M059J (cell line): ENCODE data around the gene SLC24A3. TPM values are rescaled to one million over a fixed set of nuclear protein-coding genes. Genes with fewer than 3 reads are reported as not detected.
A peak's percentile ranks its signal among the peaks of the same experiment; 100 is the strongest.

Experiments used
- DNase-seq: peaks from one replicate; pipeline ENCODE4 v3.0.0-alpha.2; 2012; ENCODE audit warnings: low read depth
- total RNA-seq: library from RNA; depleted of rRNA; stranded (reverse); fragments of >200 nt; shearing (Covaris generic); gene quantifications from 2 replicates; pipeline ENCODE4 v1.2.3, GENCODE V29; 2014

The SLC24A3 gene
- total RNA-seq, 1 experiment from 2014 or later = 2.8 TPM

DNA sequence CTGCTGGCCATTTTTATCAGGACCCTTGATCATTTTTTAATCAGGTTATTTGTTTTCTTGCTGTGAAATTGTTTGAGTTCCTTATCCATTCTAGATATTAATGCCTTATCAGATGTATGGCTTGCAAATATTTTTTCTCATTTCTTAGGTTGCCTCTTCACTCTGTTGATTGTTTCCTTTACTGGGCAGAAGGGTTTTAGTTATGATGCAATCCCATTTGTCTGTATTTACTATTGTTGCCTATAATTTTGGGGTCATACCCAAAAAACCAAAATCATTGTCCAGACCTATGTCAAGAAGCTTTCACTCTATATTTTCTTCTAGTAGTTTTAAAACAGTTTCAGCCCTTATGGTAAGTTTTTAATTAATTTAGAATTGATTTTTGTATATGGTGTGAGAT lies 172.5 kb downstream of the SLC24A3 start:
- no peak for DNase-seq

DNA sequence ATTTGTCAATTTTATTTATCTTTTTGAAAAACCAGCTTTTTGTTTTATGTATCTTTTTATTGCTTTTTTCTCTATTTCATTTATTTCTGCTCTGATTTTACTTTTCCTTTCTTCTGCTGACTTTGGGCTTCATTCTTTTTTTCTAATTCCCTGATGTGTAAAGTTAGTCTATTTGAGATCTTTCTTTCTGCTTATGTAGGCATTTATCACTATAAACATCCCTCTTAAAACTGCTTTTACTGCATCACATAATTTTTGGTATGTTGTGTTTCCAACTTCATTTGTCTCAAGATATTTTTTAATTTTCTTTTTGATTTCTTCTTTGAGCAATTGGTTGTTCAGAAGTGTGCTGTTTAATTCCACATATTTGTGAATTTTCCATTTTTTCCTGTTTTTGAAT lies 174.8 kb downstream of the SLC24A3 start:
- no peak for DNase-seq

DNA sequence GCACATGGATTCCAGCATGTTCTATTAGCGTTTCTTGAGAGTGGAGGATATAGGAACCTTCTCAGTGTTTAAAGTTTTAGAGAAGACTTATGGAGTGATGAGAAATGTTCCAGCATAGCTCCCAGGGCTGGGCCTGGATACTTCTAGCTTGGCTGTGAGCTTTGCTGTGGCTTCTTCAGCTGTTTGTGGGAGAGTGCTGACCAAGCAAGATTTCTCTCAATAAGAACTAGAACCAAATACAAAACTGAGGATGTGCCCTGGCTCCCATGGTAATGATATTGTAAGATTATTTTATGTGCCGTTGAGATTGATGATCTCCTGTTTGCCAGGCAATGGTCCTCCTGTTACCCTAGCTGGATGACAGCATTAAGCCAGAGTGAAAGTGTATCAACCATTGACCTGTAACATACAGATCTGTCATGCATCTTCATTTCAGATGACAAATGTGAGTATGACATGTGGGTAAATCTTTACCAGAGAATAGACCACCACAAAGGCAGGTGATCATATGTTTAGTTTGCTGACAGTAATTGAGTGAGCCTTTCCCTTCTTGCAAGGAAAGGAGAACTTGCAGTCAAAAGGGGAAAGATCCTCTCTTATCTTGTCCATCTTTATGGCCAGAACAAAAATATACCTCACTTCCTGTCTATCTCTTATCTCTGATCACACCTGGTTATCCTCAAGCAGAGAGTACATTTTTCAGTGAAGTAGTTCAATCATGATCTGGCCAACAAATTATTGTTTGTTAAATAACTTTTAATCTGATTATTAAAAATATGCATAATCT lies 180.1 kb downstream of the SLC24A3 start:
- DNase-seq = no peak

DNA sequence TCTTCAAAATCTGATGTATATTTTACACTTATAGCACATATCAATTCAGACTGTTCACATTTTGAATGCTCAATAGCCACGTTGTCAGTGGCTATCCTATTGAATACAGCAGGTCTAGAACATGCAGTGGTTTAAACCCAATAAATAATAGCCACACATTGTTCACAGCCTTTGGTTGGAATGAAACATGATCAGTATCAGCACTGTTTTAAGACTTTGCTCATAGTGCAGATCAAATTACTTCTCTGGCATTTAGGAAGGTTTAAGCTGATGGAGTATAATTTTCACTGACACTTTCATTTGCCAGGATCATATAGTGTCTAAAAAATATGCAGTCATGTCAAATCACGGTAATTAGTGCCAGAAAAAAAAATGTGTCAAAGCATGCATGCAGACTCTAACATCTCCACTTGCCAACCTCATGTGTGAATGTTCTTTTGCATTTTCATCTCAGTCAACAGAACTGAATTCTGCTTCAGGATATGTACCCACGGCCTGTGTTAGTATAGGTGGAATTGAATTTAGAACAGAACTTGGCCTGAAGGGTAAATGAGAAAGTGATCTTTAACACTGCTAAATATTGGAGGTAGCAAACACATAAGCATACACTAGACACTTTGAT lies 184.1 kb downstream of the SLC24A3 start:
- DNase-seq = peak; percentile 49

DNA sequence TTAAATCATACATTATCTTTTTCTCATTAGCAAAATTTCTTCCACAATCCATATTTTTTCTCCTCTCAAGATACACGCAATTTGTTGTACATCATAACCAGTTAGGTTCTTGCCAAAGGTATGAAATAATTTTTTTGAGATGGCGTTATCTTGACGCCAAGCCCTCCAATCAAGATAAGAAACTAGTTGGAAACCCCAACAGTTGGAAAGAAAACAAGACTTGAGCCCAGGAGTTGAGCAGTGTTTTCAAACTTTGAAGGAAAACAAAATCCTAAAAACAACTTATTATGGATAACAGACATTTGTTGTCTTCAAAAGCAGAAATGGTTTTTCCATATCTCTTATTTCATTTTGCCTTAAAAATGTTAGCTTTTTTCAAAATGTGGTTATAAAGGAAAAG lies 184.8 kb downstream of the SLC24A3 start:
- no peak for DNase-seq

DNA sequence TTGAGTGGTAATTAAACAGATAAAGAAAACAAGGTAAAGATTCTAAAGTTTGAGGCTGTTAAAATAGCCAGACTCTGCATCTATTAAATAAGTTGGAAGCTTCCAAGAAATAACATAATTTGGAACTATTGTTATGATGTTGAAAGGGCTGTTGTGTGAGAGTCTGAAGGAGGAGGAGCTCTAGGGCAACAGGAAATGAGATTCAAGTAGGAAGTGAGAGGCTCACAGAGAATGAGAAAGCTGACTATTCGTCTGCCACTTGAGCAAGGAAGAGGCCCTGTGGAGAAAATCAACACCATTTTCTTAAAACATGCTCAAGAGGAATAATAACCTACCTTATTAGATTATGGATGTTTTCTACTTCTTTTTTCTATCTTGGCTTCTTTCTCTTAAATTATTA lies 185.2 kb downstream of the SLC24A3 start:
- DNase-seq = peak; percentile 38

DNA sequence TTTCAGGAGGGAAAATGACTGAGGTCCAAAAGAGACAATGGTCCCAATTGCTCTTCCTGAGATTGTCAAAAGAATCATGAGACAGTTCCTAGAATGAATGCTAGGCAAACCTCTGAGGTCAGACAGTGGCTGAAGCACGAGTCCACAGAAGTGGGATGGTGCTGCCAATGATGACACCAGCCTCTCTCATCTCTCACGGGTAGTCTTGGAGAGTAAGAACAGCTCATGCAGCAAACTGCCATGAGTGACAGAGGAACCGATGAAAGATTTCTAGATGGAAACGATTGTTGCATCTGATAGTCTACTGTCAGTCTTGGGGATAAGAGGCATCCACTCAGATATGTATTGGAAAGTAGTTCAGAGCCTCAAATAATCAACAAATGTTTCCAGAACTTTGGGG lies 188.7 kb downstream of the SLC24A3 start:
- no peak for DNase-seq

DNA sequence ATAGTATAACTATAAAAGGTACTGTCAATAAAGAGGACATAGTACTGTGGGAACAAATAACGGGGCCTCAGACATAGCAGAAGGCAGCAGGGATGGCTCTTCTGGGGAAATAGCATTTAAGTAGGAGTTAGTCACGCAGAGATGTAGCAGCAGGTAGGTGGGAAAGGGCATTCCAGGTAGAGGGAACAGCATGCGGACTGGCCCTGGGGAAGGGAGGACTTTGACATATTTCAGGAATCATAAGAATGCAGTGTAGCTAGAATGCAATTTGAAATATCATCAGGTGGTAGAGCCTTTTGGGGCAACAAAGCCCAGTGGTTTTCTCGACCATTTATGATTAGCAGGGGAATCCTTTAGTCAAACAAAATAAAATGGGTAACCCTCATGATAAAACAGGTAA lies 191.1 kb downstream of the SLC24A3 start:
- no peak for DNase-seq

DNA sequence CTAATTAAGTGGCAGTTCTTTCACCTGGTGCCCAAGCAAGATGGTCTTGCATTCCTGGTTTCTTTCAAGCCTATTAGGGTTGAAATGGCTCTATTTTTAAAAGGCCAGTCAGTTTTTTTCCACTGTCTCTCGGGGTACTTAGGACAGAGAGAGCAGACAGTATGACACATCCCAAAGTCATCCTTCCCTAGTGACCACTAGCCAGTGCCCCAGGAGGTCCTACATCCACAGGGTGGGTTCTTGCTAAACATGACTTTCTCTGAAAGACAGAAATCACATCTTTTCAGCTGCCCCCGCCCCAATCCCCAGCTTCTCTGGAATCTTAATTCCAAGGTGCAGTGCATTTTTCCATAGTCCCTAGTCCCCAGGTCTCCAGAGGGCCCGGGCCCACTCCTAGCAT lies 192.4 kb downstream of the SLC24A3 start:
- DNase-seq = peak; percentile 73

DNA sequence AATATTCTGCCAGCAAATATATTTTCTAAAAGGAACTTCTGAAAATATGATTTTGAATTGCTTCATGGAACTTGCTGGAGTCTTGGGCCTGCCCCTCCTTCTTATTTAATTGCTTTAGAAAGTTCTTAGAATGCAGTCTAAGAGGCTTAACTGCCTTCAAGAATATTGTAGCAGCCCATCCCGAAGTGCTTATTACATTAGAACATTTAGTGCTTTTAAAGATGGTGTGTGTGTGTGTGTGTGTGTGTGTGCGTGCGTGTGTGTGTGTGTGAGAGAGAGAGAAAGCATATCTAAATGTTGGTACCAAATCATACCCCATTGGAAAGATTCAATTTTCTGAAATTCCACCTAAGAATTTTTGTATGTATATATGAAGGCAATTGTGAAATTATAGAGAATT lies 193.5 kb downstream of the SLC24A3 start:
- DNase-seq = no peak

DNA sequence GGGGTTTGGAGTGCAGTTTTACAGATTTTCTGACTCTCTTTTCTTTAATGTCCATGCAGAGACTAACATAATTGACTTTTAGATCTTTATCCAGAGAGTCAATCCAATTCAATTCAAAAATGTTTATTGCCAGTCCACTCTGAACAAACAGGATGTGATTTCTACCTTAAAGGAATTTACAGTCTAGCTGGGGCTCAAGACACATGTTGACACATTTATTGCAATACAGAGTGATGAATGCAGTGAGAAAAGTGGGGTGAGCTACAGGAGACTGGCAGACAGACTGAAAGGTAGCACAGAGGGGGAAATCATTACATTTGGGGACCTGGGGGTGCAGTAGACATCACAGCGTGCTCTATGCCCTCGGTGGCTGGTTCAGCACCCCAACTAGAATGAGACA lies 193.9 kb downstream of the SLC24A3 start:
- peak; percentile 66 for DNase-seq

DNA sequence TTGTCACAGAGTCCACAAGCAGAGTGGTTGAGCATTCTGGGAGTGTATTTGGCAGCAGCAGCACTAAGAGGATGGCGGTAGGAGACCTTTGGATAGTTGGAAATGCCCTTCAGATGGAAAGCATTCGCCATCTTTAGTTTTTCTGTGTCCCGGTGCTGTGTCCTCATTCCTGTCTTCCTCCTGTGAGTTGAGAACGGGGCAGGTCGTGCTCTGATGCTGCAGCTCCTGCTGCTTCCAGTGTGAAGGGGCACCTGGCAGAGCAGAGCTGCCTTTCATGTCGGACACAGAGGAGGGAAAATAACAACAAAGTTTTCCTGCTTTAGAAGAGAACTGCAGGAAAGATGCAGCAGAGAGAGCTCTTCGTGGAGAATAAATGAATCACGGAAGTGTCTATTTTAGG lies 194.8 kb downstream of the SLC24A3 start:
- no peak for DNase-seq

DNA sequence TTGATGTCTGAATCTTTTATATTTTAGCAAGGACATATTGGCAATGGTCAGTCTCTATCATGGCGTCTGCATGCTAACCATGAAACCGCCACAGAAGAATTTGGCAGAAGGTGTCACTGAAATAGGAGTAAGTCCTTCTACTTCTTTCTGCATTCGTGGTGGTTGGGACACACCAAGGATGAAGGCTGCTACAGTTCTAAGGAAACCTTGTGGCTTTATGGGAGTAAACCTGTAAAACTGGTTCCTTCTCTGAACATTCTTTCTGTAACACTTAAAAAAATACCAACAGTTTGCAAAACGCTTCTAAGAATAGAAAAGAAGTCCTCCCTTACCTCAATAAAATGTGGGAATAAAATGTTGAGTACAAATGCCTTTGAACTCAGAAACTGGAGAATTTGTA lies 195.3 kb downstream of the SLC24A3 start:
- peak; percentile 33 for DNase-seq

DNA sequence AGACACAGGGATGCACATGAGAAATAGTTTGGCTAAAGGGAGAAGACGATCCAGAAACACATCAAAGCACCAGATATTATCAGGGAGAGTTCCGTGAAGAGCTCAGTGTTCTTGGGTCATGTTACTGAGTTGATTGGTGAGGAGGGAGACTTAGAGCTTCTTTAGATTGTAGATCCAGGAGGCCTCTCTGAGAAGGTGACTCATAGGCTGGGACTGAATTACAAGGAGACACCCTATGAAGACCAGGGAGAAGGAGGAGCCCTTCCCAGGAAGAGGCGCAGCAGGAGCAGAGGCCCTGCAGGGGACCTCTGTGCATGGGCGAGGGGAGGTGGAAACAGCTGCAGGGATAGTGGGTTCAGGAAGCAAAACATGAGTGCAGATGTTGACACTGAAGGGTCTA lies 196.5 kb downstream of the SLC24A3 start:
- DNase-seq = peak; percentile 72

DNA sequence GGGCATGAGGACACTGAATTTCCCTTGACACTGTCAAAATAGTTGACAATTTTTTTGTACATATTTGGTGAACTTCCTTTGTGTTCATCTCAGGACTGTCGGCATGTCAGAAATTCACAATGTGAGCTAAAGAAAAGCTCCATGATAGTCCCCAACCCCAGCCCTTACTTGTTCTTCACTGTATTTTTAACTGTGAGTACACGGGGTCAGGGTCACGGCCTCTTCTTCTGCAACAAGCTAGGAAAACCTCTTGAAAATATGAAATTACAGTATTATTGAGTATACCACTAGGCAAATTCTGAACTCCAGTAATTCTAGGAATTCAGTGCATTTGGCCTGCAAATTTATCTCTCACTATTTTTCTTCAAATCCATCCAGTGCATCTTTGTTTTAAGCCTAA lies 199.4 kb downstream of the SLC24A3 start:
- DNase-seq = no peak

DNA sequence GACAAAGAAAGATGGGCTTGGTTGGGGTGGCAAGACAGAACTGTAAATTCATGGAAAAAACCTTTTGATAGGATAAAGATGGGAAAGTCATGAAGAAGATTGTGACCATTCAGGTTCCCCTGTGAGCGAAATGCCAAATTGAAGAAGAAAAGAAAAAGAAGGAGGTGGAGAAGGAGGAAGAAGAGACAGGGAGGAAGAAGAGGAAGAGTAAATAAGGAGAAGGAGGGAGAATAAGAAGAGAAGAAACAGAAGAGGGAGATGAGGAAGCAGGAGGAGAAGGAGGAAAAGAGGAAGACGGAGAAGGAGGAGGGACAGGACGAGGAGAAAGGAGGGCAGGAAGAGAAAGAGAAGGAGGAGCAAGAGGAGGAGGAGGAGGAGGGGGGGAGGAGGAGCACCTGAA lies 199.8 kb downstream of the SLC24A3 start:
- no peak for DNase-seq

DNA sequence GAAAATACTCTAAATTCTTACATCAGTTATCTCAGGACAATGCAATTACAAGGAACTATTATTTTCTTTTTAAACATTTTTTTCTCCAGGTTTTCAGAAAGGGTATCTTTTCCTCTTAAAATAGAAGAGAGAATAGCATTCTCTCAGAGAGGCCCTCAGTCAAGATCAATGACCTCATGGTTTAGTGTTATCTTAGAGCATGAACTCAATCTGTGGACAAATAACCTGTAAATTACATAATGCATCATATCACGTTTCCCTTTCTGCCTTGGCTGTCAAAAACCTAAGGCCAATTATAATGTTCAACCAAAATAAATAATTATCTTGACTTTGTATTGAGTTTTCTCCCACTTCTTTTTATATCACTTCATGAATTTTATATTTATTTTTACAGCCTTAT lies 202.2 kb downstream of the SLC24A3 start:
- no peak for DNase-seq

DNA sequence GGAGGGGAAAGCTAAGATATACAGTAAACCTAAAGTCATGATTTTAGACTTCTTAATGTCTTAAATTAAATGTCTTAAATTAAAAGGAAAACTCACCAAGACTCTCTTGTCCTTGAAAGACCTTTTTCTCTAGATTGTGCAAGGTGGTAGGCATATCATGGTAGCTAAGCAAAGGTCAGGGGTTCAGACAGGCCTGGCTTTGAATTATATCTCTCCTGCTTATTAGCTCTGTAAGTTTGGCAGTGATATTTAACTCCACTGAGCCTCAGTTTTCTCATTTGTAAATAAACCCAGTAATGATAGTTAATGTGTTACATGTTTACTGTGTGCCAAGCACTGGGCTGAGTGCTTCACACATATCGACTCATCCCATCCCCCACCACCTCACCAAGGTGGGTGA lies 203.3 kb downstream of the SLC24A3 start:
- DNase-seq = no peak

DNA sequence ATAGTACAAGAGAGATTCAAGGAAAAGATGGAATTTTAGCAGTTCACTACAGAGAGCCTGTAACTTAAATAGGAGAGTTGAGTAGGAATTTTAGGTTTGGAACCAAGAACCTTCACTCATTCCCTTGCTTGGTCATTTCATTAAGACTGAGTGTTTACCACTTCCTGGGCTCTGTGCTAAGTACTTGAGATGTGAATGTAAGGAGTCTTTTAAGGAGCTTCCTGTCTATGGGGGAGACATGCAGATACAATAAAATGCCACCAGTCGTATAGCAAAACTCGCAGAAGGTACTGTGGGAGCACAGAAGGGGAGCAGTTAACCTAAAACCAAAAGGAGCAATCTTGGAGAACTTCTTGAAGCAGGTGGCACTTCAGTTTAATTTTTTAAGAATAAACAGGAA lies 204.2 kb downstream of the SLC24A3 start:
- DNase-seq = no peak

DNA sequence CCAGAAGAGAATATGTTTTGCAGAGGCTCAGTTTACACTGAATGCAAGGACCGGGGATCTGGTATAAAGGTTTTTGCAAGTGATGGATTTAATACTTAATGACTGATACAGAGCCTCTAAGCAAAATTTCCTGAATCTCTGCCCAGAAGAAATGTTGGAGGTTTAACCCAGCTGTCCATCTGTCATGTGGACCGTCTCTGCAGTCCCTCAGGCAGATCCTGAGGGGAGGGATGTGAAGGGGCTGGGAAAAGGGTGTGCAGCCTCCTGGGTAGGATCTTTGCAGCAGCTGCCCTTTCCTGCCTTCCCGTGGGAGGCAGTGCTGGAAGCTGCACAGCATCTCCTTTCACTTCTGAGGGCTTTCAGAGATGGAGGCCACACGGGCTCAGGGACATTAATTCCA lies 207.0 kb downstream of the SLC24A3 start:
- DNase-seq = peak; percentile 22

DNA sequence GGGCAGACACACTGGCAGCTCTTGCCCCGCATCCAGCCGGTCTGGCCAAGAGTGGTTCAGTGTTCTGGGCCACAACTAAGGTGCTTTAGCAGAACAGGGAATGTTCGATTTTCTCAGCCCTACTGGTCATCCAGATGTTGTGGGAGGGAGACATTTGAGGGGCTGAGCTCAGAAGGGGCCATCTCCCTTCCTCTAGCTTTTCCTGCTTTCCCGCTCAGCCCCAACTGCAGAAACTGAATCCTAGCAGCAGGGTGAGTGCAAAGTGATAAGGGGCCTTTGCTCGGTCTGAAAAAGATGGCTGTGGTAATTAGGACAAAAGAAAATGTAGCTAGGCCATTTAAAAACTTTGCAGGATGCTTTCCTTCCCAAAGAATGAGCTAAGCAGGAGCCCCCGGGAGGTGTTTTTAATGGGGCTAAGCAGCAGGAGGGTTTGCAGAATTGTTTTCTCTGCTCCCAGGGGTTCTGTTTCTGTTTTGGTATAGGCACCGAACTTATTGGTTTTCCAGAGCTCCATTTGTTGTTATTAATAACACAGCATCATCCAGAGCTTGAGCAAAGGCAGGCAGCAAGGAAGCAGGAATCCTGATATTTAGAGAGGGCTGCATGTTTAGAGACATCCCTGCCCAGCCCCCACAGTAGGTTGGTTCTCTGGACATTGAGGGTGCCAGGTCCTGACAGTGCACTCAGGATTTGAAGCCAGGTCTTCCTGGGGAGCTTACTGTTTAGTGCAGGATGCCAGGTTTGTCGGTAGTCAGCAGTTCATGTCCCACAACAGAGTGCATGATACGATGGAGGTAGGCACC lies 210.9 kb downstream of the SLC24A3 start:
- no peak for DNase-seq

DNA sequence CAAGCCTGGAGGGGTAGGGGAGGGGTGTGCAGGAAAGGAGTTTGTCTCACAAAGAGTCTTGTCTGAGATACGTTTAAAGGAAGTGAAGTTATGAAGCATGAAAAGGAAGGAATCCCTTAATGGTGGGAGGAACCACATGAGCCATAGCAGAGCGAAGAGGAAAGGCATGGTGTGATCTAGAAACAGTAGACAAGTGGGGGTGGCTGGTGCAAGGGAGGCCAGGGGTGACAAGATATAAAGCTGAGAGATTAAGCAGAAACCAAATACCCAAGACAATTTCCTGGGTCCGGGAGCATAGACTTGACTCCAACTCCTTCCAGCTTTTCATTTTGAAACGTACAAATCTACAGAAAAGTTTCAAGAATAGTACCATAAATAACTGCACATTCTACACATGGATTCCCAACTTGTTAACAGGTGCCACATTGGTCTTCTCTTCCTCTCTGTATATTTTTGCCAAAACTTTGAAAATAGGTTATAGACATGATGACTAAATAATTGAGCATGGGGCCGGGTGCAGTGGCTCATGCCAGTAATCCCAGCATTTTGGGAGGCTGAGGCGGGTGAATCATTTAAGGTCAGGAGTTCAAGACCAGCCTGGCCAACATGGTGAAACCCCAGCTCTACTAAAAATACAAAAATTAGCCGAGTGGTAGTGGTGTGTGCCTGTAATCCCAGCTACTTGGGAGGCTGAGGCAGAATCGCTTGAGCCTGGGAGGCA lies 211.6 kb downstream of the SLC24A3 start:
- DNase-seq = peak; percentile 77
